ENCODE results near the gene SLC46A1. TPM values are rescaled to one million over a fixed set of nuclear protein-coding genes. Genes with fewer than 3 reads are reported as not detected.

The SLC46A1 gene
- total RNA-seq, 4 donors from 2014 or later: 0.83 to 4.0 (median 1.6) TPM

DNA sequence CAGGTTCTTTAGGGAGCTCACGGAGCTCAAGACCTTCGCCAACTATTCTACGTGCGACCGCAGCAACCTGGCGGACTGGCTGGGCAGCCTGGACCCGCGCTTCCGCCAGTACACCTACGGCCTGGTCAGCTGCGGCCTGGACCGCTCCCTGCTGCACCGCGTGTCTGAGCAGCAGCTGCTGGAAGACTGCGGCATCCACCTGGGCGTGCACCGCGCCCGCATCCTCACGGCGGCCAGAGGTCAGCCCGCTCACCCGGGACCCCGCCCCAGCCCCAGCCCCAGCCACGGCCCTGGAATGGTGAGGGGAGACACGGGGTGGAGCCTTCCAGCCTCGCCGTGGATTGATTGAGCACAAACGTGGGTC, 21.0 kb downstream of the SLC46A1 start:
- WGBS, 2 donors: 4% methylated on average over 14 of the region's 29 CpGs; no CpG with 5 or more reads in 1 of the 2 donors
- intact Hi-C loops (cut with DNase I): no loop called here
- Histone ChIP-seq H3K27me3 (peaks cover 0 to 14% (median 0%) of the 10 kb centered on the region in 4 donors), H3K27ac (peak overlapping the region in 3 of 4 donors; percentile 2 to 58 (median 52)), H3K4me1 (peaks cover 0 to 34% (median 6%) of the 10 kb centered on the region in 3 donors), H3K9me3 (no peaks in the 10 kb centered on the region), H3K36me3 (peaks cover 0 to 27% (median 0%) of the 10 kb centered on the region in 3 donors), H3K4me3 (peak overlapping the region; percentile 36 to 73 (median 55))
- no peak for TF ChIP-seq POLR2A (IDR thresholded peaks at IDR 0.05)
- no peak for TF ChIP-seq CTCF (IDR thresholded peaks at IDR 0.05)
- no peak for DNase-seq

- no peaks in the 10 kb centered on the region for H3K9me3 ChIP-seq
- DNase-seq: no peak
- peaks cover 0 to 14% (median 0%) of the 10 kb centered on the region in 4 donors for H3K27me3 ChIP-seq
- peak overlapping the region; percentile 2 to 65 (median 55) for H3K27ac ChIP-seq
- WGBS, 2 donors: 16 to 29% methylated on average over 11 of the region's 56 CpGs
- peak overlapping the region; percentile 36 to 73 (median 55) for H3K4me3 ChIP-seq
- intact Hi-C loops (cut with DNase I): no loop called here
- peaks cover 0 to 34% (median 6%) of the 10 kb centered on the region in 3 donors for H3K4me1 ChIP-seq
- peak in 1 of 4 donors; percentile 41 for TF ChIP-seq POLR2A (IDR thresholded peaks at IDR 0.05)
- no peak for TF ChIP-seq CTCF (IDR thresholded peaks at IDR 0.05)
- H3K36me3 ChIP-seq: peaks cover 0 to 21% (median 0%) of the 10 kb centered on the region in 3 donors
Observed at GRCh38 chr17:28384281-28385036, 21.6 kb downstream of the SLC46A1 start.

DNA sequence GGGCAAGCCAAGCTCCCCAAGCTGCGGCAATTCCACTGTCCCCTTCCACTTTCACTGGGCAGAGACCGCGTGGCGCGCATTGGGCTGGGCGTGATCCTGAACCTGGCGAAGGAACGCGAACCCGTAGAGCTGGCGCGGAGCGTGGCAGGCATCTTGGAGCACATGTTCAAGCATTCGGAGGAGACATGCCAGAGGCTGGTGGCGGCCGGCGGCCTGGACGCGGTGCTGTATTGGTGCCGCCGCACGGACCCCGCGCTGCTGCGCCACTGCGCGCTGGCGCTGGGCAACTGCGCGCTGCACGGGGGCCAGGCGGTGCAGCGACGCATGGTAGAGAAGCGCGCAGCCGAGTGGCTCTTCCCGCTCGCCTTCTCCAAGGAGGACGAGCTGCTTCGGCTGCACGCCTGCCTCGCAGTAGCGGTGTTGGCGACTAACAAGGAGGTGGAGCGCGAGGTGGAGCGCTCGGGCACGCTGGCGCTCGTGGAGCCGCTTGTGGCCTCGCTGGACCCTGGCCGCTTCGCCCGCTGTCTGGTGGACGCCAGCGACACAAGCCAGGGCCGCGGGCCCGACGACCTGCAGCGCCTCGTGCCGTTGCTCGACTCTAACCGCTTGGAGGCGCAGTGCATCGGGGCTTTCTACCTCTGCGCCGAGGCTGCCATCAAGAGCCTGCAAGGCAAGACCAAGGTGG, 24.7 kb downstream of the SLC46A1 start:
- no peaks in the 10 kb centered on the region for H3K36me3 ChIP-seq
- H3K9me3 ChIP-seq: no peaks in the 10 kb centered on the region
- peak overlapping the region in 3 of 4 donors; percentile 16 to 32 (median 25) for H3K4me3 ChIP-seq
- peaks cover 0 to 34% (median 6%) of the 10 kb centered on the region in 3 donors for H3K4me1 ChIP-seq
- WGBS, 2 donors: 30% methylated on average over 14 of the region's 72 CpGs; no CpG with 5 or more reads in 1 of the 2 donors
- no peak for DNase-seq
- TF ChIP-seq CTCF (IDR thresholded peaks at IDR 0.05) (peak in 2 of 6 experiments; percentile 13 to 30), POLR2A (IDR thresholded peaks at IDR 0.05) (no peak)
- H3K27me3 ChIP-seq: peaks cover 0 to 14% (median 0%) of the 10 kb centered on the region in 4 donors
- no peak overlapping the region for H3K27ac ChIP-seq
- intact Hi-C loops (cut with DNase I): no loop called here

GRCh38 chr17:28379814-28380801, 25.9 kb downstream of the SLC46A1 start:
- 53 to 65% methylated on average over 10 of the region's 10 CpGs for WGBS, 2 donors
- H3K4me1 ChIP-seq: peaks cover 0 to 25% (median 6%) of the 10 kb centered on the region in 3 donors
- DNase-seq: no peak
- no peak overlapping the region for H3K27ac ChIP-seq
- H3K4me3 ChIP-seq: no peak overlapping the region
- H3K36me3 ChIP-seq: no peaks in the 10 kb centered on the region
- no peaks in the 10 kb centered on the region for H3K9me3 ChIP-seq
- TF ChIP-seq POLR2A (IDR thresholded peaks at IDR 0.05) (no peak), CTCF (IDR thresholded peaks at IDR 0.05) (no peak)
- peaks cover 0 to 14% (median 0%) of the 10 kb centered on the region in 4 donors for H3K27me3 ChIP-seq
- intact Hi-C loops (cut with DNase I): no loop called here
